Measurements from ENCODE around the gene CALR. TPM values are rescaled to one million over a fixed set of nuclear protein-coding genes. Genes with fewer than 3 reads are reported as not detected.
A peak's percentile ranks its signal among the peaks of the same experiment; 100 is the strongest.

CALR gene
- total and polyA plus RNA-seq, 9 of the 15 experiments (the other 6 are each of a cell fraction or from before 2014, with no cell fraction given): 126 to 811 (median 642) TPM

GRCh38 chr19:12890787-12891552 lies 47.4 kb upstream of the CALR start, which contains the start of gene GCDH (continued):
- peak; percentile 23 for TF ChIP-seq SP2 (IDR thresholded peaks at IDR 0.05; ENCODE audit: extremely low read depth, low read depth, low read length, poor library complexity, severe bottlenecking)
- peak; percentile 55 for TF ChIP-seq NR3C1 (CRISPR knock-in tag; IDR thresholded peaks at IDR 0.05)
- no peak for TF ChIP-seq ZBTB34 (CRISPR knock-in tag; IDR thresholded peaks at IDR 0.05)
- TF ChIP-seq ETS2 (tag; IDR thresholded peaks at IDR 0.05; ENCODE audit: borderline replicate concordance, poor library complexity, severe bottlenecking): no peak
- no peak for TF ChIP-seq KDM2B (CRISPR knock-in tag; IDR thresholded peaks at IDR 0.05)
- no peak for TF ChIP-seq CHD4 (IDR thresholded peaks at IDR 0.05; ENCODE audit: insufficient read depth, insufficient replicate concordance, low read depth, low read length, poor library complexity, severe bottlenecking)
- TF ChIP-seq KLF1 (tag; IDR thresholded peaks at IDR 0.05): no peak
- TF ChIP-seq CTCF (IDR thresholded peaks at IDR 0.05 in 2 of 3, conservative IDR thresholded peaks at IDR 0.05 in 1 of 3; ENCODE audit: insufficient read depth in 2 of 3, low read depth in 1 of 3, low read length in 3 of 3): peak in 2 of 3 experiments; percentile 20 to 47; a peak in 2 of 6 replicates
- TF ChIP-seq STAT6 (CRISPR knock-in tag; IDR thresholded peaks at IDR 0.05): 0 out of 2 replicates have a peak, but pooled peaks have one; percentile 59
- TF ChIP-seq RCOR1 (IDR thresholded peaks at IDR 0.05; ENCODE audit: borderline replicate concordance in 1 of 2, low read depth in 2 of 2, low read length in 2 of 2): peak in 1 of 2 experiments; percentile 54; a peak in 2 of 4 replicates
- TF ChIP-seq TBP (optimal IDR thresholded peaks at IDR 0.05; ENCODE audit: low read depth, low read length): peak; percentile 52
- TF ChIP-seq MXD1 (CRISPR knock-in tag; IDR thresholded peaks at IDR 0.05; ENCODE audit: borderline replicate concordance, poor library complexity, severe bottlenecking): peak; percentile 88
- 0 out of 2 replicates have a peak, but pooled peaks have one; percentile 16 for TF ChIP-seq CEBPG (CRISPR knock-in tag; IDR thresholded peaks at IDR 0.05)
- no peak for TF ChIP-seq CEBPG (tag; conservative IDR thresholded peaks at IDR 0.05 in 1 of 2, IDR thresholded peaks at IDR 0.05 in 1 of 2)
- no peak for TF ChIP-seq THRAP3 (IDR thresholded peaks at IDR 0.05; ENCODE audit: borderline replicate concordance)
- no peak for TF ChIP-seq TEAD4 (IDR thresholded peaks at IDR 0.05; ENCODE audit: low read length)
- peak; percentile 77; the same call in 1 of the 2 replicates for TF ChIP-seq TEAD4 (CRISPR knock-in tag; IDR thresholded peaks at IDR 0.05; ENCODE audit: borderline replicate concordance)
- peak; percentile 94 to 100 for TF ChIP-seq HDAC1 (IDR thresholded peaks at IDR 0.05)
- peak; percentile 82 for TF ChIP-seq POLR2A (conservative IDR thresholded peaks at IDR 0.05)
- no peak for TF ChIP-seq CBX5 (IDR thresholded peaks at IDR 0.05; ENCODE audit: borderline replicate concordance, low read depth)
